Heart right ventricle (tissue), 16 donors: ENCODE measurements around the gene UMODL1. TPM values are rescaled to one million over a fixed set of nuclear protein-coding genes. Genes with fewer than 3 reads are reported as not detected.
A peak's percentile ranks its signal among the peaks of the same experiment; 100 is the strongest.

Source experiments
- ATAC-seq, 8 donors: fragments of 200-7000 bp; cut with Tn5 transposase; one replicate each; pipeline ENCODE4 v1.9.1; 2020; ENCODE audit warnings: mild to moderate bottlenecking in 8 of 8, moderate library complexity in 8 of 8, moderate number of reproducible peaks in 1 of 8
- DNase-seq, 2 donors: peaks; one replicate each; pipeline ENCODE4 v3.0.0-alpha.2; 2020
- H3K27ac ChIP-seq, 10 donors: fragments of 200-600 bp; sonication (generic) in 2 of 10; one replicate each; pipeline versions ENCODE4 v1.5.0 to v1.8.0; 2020 to 2022; ENCODE audit warnings: mild to moderate bottlenecking in 3 of 10
- H3K27me3 ChIP-seq, 7 donors: fragments of 200-600 bp; one replicate each; pipeline ENCODE4 v1.8.0; 2021 to 2022; ENCODE audit warnings: mild to moderate bottlenecking in 2 of 7
- H3K36me3 ChIP-seq, 9 donors: fragments of 200-600 bp; sonication (generic) in 1 of 9; one replicate each; pipeline versions ENCODE4 v1.5.0 to v1.8.0; 2020 to 2022; ENCODE audit warnings: mild to moderate bottlenecking in 2 of 9
- H3K4me1 ChIP-seq, 9 donors: fragments of 200-600 bp; sonication (generic) in 1 of 9; one replicate each; pipeline versions ENCODE4 v1.5.0 to v1.8.0; 2020 to 2022; ENCODE audit warnings: mild to moderate bottlenecking in 4 of 9
- H3K4me3 ChIP-seq, 10 donors: fragments of 200-600 bp; sonication (generic) in 2 of 10; one replicate each; pipeline versions ENCODE4 v1.5.0 to v1.8.0; 2020 to 2022; ENCODE audit warnings: mild to moderate bottlenecking in 7 of 10, moderate library complexity in 2 of 10
- H3K9me3 ChIP-seq, 11 donors: fragments of 200-600 bp in 10 of 11; sonication (generic) in 2 of 11; one replicate each; pipeline versions ENCODE4 v1.5.0 to v1.8.0; 2013 to 2022; ENCODE audit warnings: mild to moderate bottlenecking in 2 of 11, control low read depth in 1 of 11, moderate library complexity in 1 of 11
- CTCF ChIP-seq, 9 donors: fragments of 200-600 bp; sonication (generic) in 2 of 9; IDR thresholded peaks; one replicate each; pipeline versions ENCODE4 v1.5.0 to v1.8.0; 2021 to 2022; ENCODE audit warnings: antibody characterized with exemption in 9 of 9, mild to moderate bottlenecking in 5 of 9, moderate library complexity in 1 of 9
- WGBS, 2 donors: extraction: QIAGEN DNeasy Blood & Tissue Kit; methylation state at CpG; one replicate each; pipeline ENCODE4 v1.1.7; 2013; ENCODE audit warnings: inconsistent platforms in 1 of 2; 5-methylcytosine and 5-hydroxymethylcytosine counted together
- intact Hi-C, 10 donors: fragments of 100-400 bp; cut with DNase I; formaldehyde crosslinking; loops; one replicate each; pipeline versions ENCODE4 v1.11.1 to v1.14.2; 2022
- polyA plus RNA-seq, 2 donors: library from polyadenylated mRNA; stranded (reverse); fragments of 200-250 nt; gene quantifications; one replicate each; pipeline ENCODE4 v1.2.3, GENCODE V29; 2013
- total RNA-seq, 10 donors: library from RNA; stranded (reverse); fragmentation: NEBNext Ultra II Directional in 3 of 10; extraction: Animal tissue kit (Norgen Biotek cat#: 25700) in 3 of 10; gene quantifications; one replicate each; pipeline versions ENCODE4 v1.2.1 to v1.2.4, GENCODE V29; 2021 to 2023
- donor health status: Arrhythmogenic right ventricular cardiomyopathy.
- donor health status: ischemic (EF 13 %, LVEDD 7.1; RV severe dilation, severe dysfunction).
- donor health status: healthy with polysubstance abuse.
- donor health status: DM: no; HTN: yes; CAD: no.
- donor health status: DM: no; HTN: no; CAD: no.
- donor health status: ischemic (EF 25% LVEDD 6.9; RV normal size, moderate dysfunction).
- donor health status: ischemic (EF 25% LVEDD 5.7; RV mildly dilated, moderate dysfunction).
- donor health status: healthy.
- donor health status: DM: yes; HTN: yes; CAD: no.
- donor health status: Ischemic cardiomyopathy.
- donor health status: ischemic (EF 35%, LVEDD 5.7; RV mildly dilated, moderate dysfunction).
- donor health status: nonischemic (EF 11% LVEDD 7.7; RV severe dilation, severe dysfunction).
- donor health status: DM: yes; HTN: yes; CAD: no.
- donor health status: PGD.
- donor health status: ischemic (EF 29% LVEDD 5.4; RV normal size, mild dysfunction).
- donor health status: nonischemic (EF 23%, LVEDD 6.1; RV moderate dilation, normal function).

Gene UMODL1
- total and polyA plus RNA-seq, 12 donors, result 0.13 to 0.31 (median 0.25) TPM; not detected in 9

GRCh38 chr21:42096566-42096965 lies 25.4 kb downstream of the UMODL1 start:
- TF ChIP-seq CTCF (IDR thresholded peaks at IDR 0.05), result no peak
- H3K36me3 ChIP-seq, result no peaks in the 10 kb centered on the region
- H3K27ac ChIP-seq, result peak overlapping the region in 3 of 10 donors; percentile 53 to 56 (median 55)
- 54% methylated on average over 10 of the region's 10 CpGs for WGBS, 2 donors
- intact Hi-C loops, result loop anchor here in 2 of 10 donors (5.0 to 10.0 kb wide), 2 partner anchors 52 to 69 kb away; no protein-coding TSS in a partner anchor
- peaks cover 0 to 13% (median 7%) of the 10 kb centered on the region in 11 donors for H3K9me3 ChIP-seq
- peaks cover 0 to 22% (median 12%) of the 10 kb centered on the region in 7 donors for H3K27me3 ChIP-seq
- ATAC-seq (peak in 4 of 8 donors; percentile 16 to 47 (median 35)), DNase-seq (no peak)
- H3K4me1 ChIP-seq, result peaks cover 0 to 41% (median 13%) of the 10 kb centered on the region in 9 donors
- H3K4me3 ChIP-seq, result no peak overlapping the region

- intact Hi-C loops, result loop anchor here in 2 of 10 donors (5.0 to 10.0 kb wide), 2 partner anchors 52 to 70 kb away; no protein-coding TSS in a partner anchor
- TF ChIP-seq CTCF (IDR thresholded peaks at IDR 0.05), result no peak
- H3K4me3 ChIP-seq, result no peak overlapping the region
- peaks cover 0 to 13% (median 7%) of the 10 kb centered on the region in 11 donors for H3K9me3 ChIP-seq
- ATAC-seq, result no peak
- peaks cover 0 to 15% (median 7%) of the 10 kb centered on the region in 7 donors for H3K27me3 ChIP-seq
- DNase-seq, result no peak
- no peaks in the 10 kb centered on the region for H3K36me3 ChIP-seq
- H3K27ac ChIP-seq, result peak overlapping the region in 3 of 10 donors; percentile 53 to 56 (median 55)
- H3K4me1 ChIP-seq, result peaks cover 0 to 37% (median 9%) of the 10 kb centered on the region in 9 donors
- WGBS, 2 donors, result 75 to 80% methylated on average over 3 of the region's 3 CpGs
These were observed 26.2 kb downstream of the UMODL1 start for GRCh38 chr21:42097274-42097673.

GRCh38 chr21:42097860-42098454 lies 26.8 kb downstream of the UMODL1 start:
- H3K9me3 ChIP-seq, result peaks cover 0 to 13% (median 7%) of the 10 kb centered on the region in 11 donors
- intact Hi-C loops, result loop anchor here in 2 of 10 donors (5.0 to 10.0 kb wide), 2 partner anchors 53 to 71 kb away; no protein-coding TSS in a partner anchor
- H3K27ac ChIP-seq, result peak overlapping the region in 4 of 10 donors; percentile 1 to 55 (median 47)
- ATAC-seq (peak; percentile 46 to 86 (median 69)), DNase-seq (peak in 1 of 2 donors; percentile 32)
- H3K4me3 ChIP-seq, result no peak overlapping the region
- TF ChIP-seq CTCF (IDR thresholded peaks at IDR 0.05), result no peak
- no peaks in the 10 kb centered on the region for H3K36me3 ChIP-seq
- peaks cover 0 to 10% (median 6%) of the 10 kb centered on the region in 7 donors for H3K27me3 ChIP-seq
- WGBS, 2 donors, result 38 to 48% methylated on average over 8 of the region's 8 CpGs
- H3K4me1 ChIP-seq, result peaks cover 0 to 36% (median 9%) of the 10 kb centered on the region in 9 donors

GRCh38 chr21:42098957-42099505 lies 27.9 kb downstream of the UMODL1 start:
- Histone ChIP-seq H3K4me1 (peaks cover 0 to 27% (median 7%) of the 10 kb centered on the region in 9 donors), H3K27me3 (peaks cover 0 to 8% (median 0%) of the 10 kb centered on the region in 7 donors), H3K4me3 (no peak overlapping the region), H3K27ac (no peak overlapping the region), H3K36me3 (no peaks in the 10 kb centered on the region), H3K9me3 (peaks cover 0 to 13% (median 7%) of the 10 kb centered on the region in 11 donors)
- intact Hi-C loops, result loop anchor here in 2 of 10 donors (5.0 to 10.0 kb wide), 2 partner anchors 54 to 72 kb away; no protein-coding TSS in a partner anchor
- ATAC-seq (no peak), DNase-seq (no peak)
- no peak for TF ChIP-seq CTCF (IDR thresholded peaks at IDR 0.05)
- whole genome bisulfite sequencing, 2 donors, result 84 to 86% methylated on average over 21 of the region's 21 CpGs
